PC-9 (cell line): Measurements from ENCODE around the gene CREBBP. TPM values are rescaled to one million over a fixed set of nuclear protein-coding genes. Genes with fewer than 3 reads are reported as not detected.

ENCODE experiments used
- BruUV-seq: library from RNA; stranded (reverse); fragments of 400-500 nt; replicated peaks from 2 replicates; lab custom pipeline; 2021; lab: Mats Ljungman, UMichigan
- CTCF ChIA-PET: fragments of 300-600 bp; sonication (Branson Sonifier 250); formaldehyde crosslinking; loops from one replicate; lab custom pipeline; 2022; ENCODE audit warnings: antibody characterized with exemption; lab: Charles Lee
- POLR2A ChIA-PET: fragments of 300-600 bp; sonication (Branson Sonifier 250); formaldehyde crosslinking; loops from one replicate; lab custom pipeline; 2022; ENCODE audit warnings: antibody characterized with exemption; ENCODE audit not compliant: unreplicated experiment; lab: Charles Lee
- DNase-seq, 2 experiments: peaks; one replicate each; pipeline versions ENCODE4 v3.0.0 to v3.0.0-alpha.2; 2015 to 2022; ENCODE audit warnings: mixed read lengths in 1 of 2
- H2AFZ ChIP-seq: fragments of 200-600 bp; sonication (generic); 2 replicates; pipeline ENCODE4 v1.8.1; 2017; ENCODE audit warnings: antibody characterized with exemption
- H3F3A ChIP-seq: fragments of 200-600 bp; sonication (generic); 2 replicates; pipeline ENCODE4 v1.8.1; 2017; ENCODE audit warnings: antibody characterized with exemption, mild to moderate bottlenecking, low read depth; ENCODE audit not compliant: insufficient read depth
- H3K27ac ChIP-seq: fragments of 200-600 bp; sonication (generic); 2 replicates; pipeline ENCODE4 v1.6.1; 2016; ENCODE audit warnings: mixed run types
- H3K27me3 ChIP-seq: fragments of 200-600 bp; sonication (generic); 2 replicates; pipeline ENCODE4 v1.6.1; 2016; ENCODE audit warnings: low read depth, mixed run types; ENCODE audit not compliant: insufficient read depth
- H3K36me3 ChIP-seq: fragments of 200-600 bp; sonication (generic); 2 replicates; pipeline ENCODE4 v1.6.1; 2016; ENCODE audit warnings: low read depth, mixed run types
- H3K4me1 ChIP-seq: fragments of 200-600 bp; sonication (generic); replicated peaks from 2 replicates; pipeline ENCODE4 v1.6.1; 2016; ENCODE audit warnings: mixed run types; ENCODE audit not compliant: insufficient read depth
- H3K4me2 ChIP-seq: fragments of 200-600 bp; sonication (generic); 2 replicates; pipeline ENCODE4 v1.6.1; 2017; ENCODE audit warnings: mixed run types
- H3K4me3 ChIP-seq: fragments of 200-600 bp; sonication (generic); 2 replicates; pipeline ENCODE4 v1.6.1; 2016; ENCODE audit warnings: mixed run types
- H3K79me2 ChIP-seq: fragments of 200-600 bp; sonication (generic); 2 replicates; pipeline ENCODE4 v1.6.1; 2017; ENCODE audit warnings: low read depth, mixed run types
- H3K9me2 ChIP-seq: fragments of 200-600 bp; sonication (generic); 2 replicates; pipeline ENCODE4 v1.8.1; 2017; ENCODE audit warnings: mild to moderate bottlenecking; ENCODE audit not compliant: insufficient read depth
- H3K9me3 ChIP-seq: fragments of 200-600 bp; sonication (generic); 2 replicates; pipeline ENCODE4 v1.8.1; 2016; ENCODE audit warnings: low read depth; ENCODE audit not compliant: insufficient read depth
- H4K20me1 ChIP-seq: fragments of 200-600 bp; sonication (generic); 2 replicates; pipeline ENCODE4 v1.8.1; 2017; ENCODE audit not compliant: insufficient read depth
- CTCF ChIP-seq: fragments of 200-600 bp; sonication (generic); conservative IDR thresholded peaks from 2 replicates; pipeline ENCODE4 v1.6.1; 2017; ENCODE audit warnings: mixed run types, antibody characterized with exemption, mild to moderate bottlenecking, moderate library complexity
- EZH2 ChIP-seq: fragments of 200-600 bp; sonication (generic); IDR thresholded peaks from 2 replicates; pipeline ENCODE4 v1.8.0; 2017; ENCODE audit warnings: antibody characterized with exemption, low read depth
- intact Hi-C: fragments of 100-400 bp; cut with micrococcal nuclease; formaldehyde crosslinking; loops from one replicate; pipeline ENCODE4 v1.10.0; 2022; ENCODE audit not compliant: unreplicated experiment
- total RNA-seq: library from RNA; stranded (reverse); gene quantifications from 2 replicates; pipeline ENCODE4 v1.2.3, GENCODE V29; 2021

Gene CREBBP
- total RNA-seq, 1 experiment from 2014 or later = 74.9 TPM

- CTCF ChIA-PET = no interaction called here
- no peak for DNase-seq
- Histone ChIP-seq H3K9me3 (no peaks in the 10 kb centered on the region), H3F3A (peaks cover 8% of the 10 kb centered on the region; the same call in 1 of the 2 replicates), H2AFZ (no peak overlapping the region), H3K4me3 (no peak overlapping the region), H3K9me2 (no peaks in the 10 kb centered on the region), H4K20me1 (peaks cover 92% of the 10 kb centered on the region), H3K79me2 (peaks cover 87% of the 10 kb centered on the region), H3K27me3 (no peaks in the 10 kb centered on the region), H3K36me3 (no peaks in the 10 kb centered on the region), H3K4me1 (no peaks in the 10 kb centered on the region), H3K4me2 (no peak overlapping the region), H3K27ac (no peak overlapping the region)
- TF ChIP-seq CTCF (no peak), EZH2 (no peak)
- BruUV-seq = no TSS peak
- POLR2A ChIA-PET = no interaction called here
- intact Hi-C loops = loop anchor here (10.0 kb wide), 1 partner anchor 440 kb away; no protein-coding TSS in a partner anchor
These were observed 65.8 kb downstream of the CREBBP start for GRCh38 chr16:3814755-3815154.

GRCh38 chr16:3812469-3813172, 67.9 kb downstream of the CREBBP start:
- H3K4me3 ChIP-seq = no peak overlapping the region
- ChIA-PET CTCF (no interaction called here), POLR2A (interaction anchor here (0.6 kb wide), 1 partner anchor 60 kb away, joined by 8 read pairs; no protein-coding TSS in a partner anchor)

GRCh38 chr16:3810818-3811217, 69.7 kb downstream of the CREBBP start:
- no peaks in the 10 kb centered on the region for H3K27me3 ChIP-seq
- no peak overlapping the region for H3K4me3 ChIP-seq
- no TSS peak for BruUV-seq
- peaks cover 63% of the 10 kb centered on the region for H3K79me2 ChIP-seq
- peaks cover 77% of the 10 kb centered on the region for H4K20me1 ChIP-seq
- H3K4me2 ChIP-seq = no peak overlapping the region
- no peaks in the 10 kb centered on the region for H3K9me2 ChIP-seq
- intact Hi-C loops = loop anchor here (10.0 kb wide), 1 partner anchor 444 kb away; no protein-coding TSS in a partner anchor
- no peaks in the 10 kb centered on the region for H3K4me1 ChIP-seq
- H2AFZ ChIP-seq = no peak overlapping the region
- H3K36me3 ChIP-seq = no peaks in the 10 kb centered on the region
- H3K9me3 ChIP-seq = no peaks in the 10 kb centered on the region
- no peak overlapping the region for H3K27ac ChIP-seq
- no peak for TF ChIP-seq EZH2
- no peak for TF ChIP-seq CTCF
- H3F3A ChIP-seq = peaks cover 7% of the 10 kb centered on the region; the same call in 1 of the 2 replicates
- CTCF ChIA-PET = no interaction called here
- DNase-seq = no peak
- POLR2A ChIA-PET = no interaction called here

More at GRCh38 chr16:3812469-3813172, 67.9 kb downstream of the CREBBP start:
- no peaks in the 10 kb centered on the region for H3K9me3 ChIP-seq
- H4K20me1 ChIP-seq = peaks cover 80% of the 10 kb centered on the region
- H3K36me3 ChIP-seq = no peaks in the 10 kb centered on the region
- no peak overlapping the region for H2AFZ ChIP-seq
- no peak overlapping the region for H3K4me2 ChIP-seq
- no peaks in the 10 kb centered on the region for H3K9me2 ChIP-seq
- intact Hi-C loops = loop anchor here (10.0 kb wide), 1 partner anchor 442 kb away; no protein-coding TSS in a partner anchor
- TF ChIP-seq EZH2 (no peak), CTCF (no peak)
- no peak for DNase-seq
- BruUV-seq = no TSS peak
- H3K27ac ChIP-seq = no peak overlapping the region
- H3K27me3 ChIP-seq = no peaks in the 10 kb centered on the region
- H3K4me1 ChIP-seq = no peaks in the 10 kb centered on the region
- peaks cover 7% of the 10 kb centered on the region; the same call in 1 of the 2 replicates for H3F3A ChIP-seq
- H3K79me2 ChIP-seq = peaks cover 70% of the 10 kb centered on the region
